H1 (cell line): Measurements from ENCODE around the gene HMCN2. TPM values are rescaled to one million over a fixed set of nuclear protein-coding genes. Genes with fewer than 3 reads are reported as not detected.

Experiments
- ASH2L ChIP-seq: fragments of 200-600, 300-600 bp; sonication (generic); IDR thresholded peaks from one replicate; pipeline ENCODE4 v1.7.1; 2017; ENCODE audit warnings: low read length
- CBX5 ChIP-seq: fragments of 300-800, 300-1000 bp; sonication (generic); IDR thresholded peaks from 2 replicates; pipeline ENCODE4 v1.7.1; 2016; ENCODE audit warnings: antibody characterized with exemption, low read length, low read depth
- CHD1 ChIP-seq: IDR thresholded peaks from 2 replicates; pipeline ENCODE4 v1.6.1; 2012; ENCODE audit warnings: low read depth, low read length, improper control_type of control experiment
- HDAC6 ChIP-seq: IDR thresholded peaks from one replicate; pipeline ENCODE4 v1.7.1; 2012; ENCODE audit warnings: low read depth, mild to moderate bottlenecking, inconsistent platforms, low read length, moderate library complexity
- JUN ChIP-seq: IDR thresholded peaks from 2 replicates; pipeline ENCODE4 v1.6.1; 2011; ENCODE audit warnings: low read depth, mild to moderate bottlenecking, improper control_type of control experiment, low read length
- SP4 ChIP-seq: IDR thresholded peaks from 2 replicates; pipeline ENCODE4 v1.6.1; 2012; ENCODE audit warnings: low read length, inconsistent platforms
- polyA plus RNA-seq, 7 experiments: library from polyadenylated mRNA; depleted of rRNA in 3 of 7; stranded (reverse) in 5 of 7; unstranded in 2 of 7; fragments of >200 nt in 5 of 7; fragments of 200-250 nt in 2 of 7; gene quantifications; 1 replicate in 5 of 7; 2 replicates in 1 of 7; 4 replicates in 1 of 7; pipeline versions ENCODE4 v1.2.1 to v1.2.3, GENCODE V29; 2011 to 2013; ENCODE audit warnings: missing spikeins in 2 of 7, mixed read lengths in 2 of 7
- total RNA-seq: library from RNA; stranded (reverse); fragmentation: NEBNext Ultra II Directional; extraction: Animal tissue kit (Norgen Biotek cat#: 25700); gene quantifications from 2 replicates; pipeline ENCODE4 v1.2.1, GENCODE V29; 2021

HMCN2 gene
- total and polyA plus RNA-seq, 2 of the 8 experiments (the other 6 are each of a cell fraction or from before 2014, with no cell fraction given) = 5.0 to 9.1 TPM

DNA sequence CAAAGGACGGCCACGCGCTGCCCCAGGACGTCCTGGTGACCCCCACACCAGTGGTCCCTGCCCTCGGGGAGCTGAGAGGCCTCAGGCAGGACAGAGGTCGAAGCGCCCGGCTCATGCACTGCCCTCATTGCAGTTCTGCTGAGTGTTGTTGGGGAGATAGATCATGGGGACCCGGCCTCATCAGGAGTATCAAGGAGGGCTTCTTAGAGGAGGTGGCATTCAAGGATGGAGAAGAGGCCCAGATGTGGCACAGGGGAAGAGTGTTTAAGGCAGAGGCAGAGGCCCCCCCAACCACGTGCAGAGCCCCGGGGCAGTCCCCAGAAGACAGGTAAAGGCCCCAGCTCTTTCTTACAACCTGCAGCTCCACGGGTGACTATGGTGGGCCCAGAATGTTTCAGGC is 205.4 kb downstream of the HMCN2 start (continued):
- no peak for TF ChIP-seq SP4
- TF ChIP-seq JUN = no peak
- TF ChIP-seq CBX5 = no peak
- TF ChIP-seq ASH2L = no peak
- no peak for TF ChIP-seq CHD1
- no peak for TF ChIP-seq HDAC6
